HS-5 (cell line): Measurements from ENCODE around the gene CLASRP.

ENCODE experiments used
- DNase-seq: peaks from one replicate; pipeline ENCODE4 v3.0.0-alpha.2; 2012; ENCODE audit warnings: low read depth

CLASRP gene

DNA sequence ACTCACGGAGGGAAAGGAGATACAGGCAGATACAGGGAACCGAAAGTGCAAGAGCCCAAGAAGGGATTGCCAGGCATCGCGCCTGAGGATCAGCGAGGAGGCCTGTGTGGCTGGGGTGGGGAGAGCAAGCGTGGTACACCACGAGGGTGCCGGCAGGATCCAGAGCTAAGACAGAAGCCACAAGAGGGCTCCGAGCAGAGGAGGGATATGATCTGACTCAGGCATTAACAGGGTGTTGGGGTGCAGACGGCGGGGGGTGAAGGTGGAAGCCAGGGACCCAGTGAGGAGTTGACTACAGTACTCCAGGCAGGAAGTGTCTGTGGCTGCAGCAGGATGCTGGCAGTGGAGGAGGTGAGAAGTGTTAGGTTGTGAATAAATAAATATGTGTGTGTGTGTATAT lies 48.7 kb downstream of the CLASRP start:
- no peak for DNase-seq

DNA sequence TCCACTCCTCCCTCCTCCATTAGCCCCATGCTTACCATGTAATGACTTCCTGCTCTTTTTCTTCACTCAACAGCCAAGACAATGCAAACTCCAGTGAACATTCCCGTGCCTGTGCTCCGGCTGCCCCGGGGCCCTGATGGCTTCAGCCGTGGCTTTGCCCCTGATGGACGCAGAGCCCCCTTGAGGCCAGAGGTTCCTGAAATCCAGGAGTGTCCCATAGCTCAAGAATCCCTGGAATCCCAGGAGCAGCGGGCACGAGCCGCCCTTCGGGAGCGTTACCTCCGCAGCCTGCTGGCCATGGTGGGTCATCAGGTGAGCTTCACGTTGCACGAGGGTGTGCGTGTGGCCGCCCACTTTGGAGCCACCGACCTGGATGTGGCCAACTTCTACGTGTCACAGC lies 51.2 kb downstream of the CLASRP start:
- DNase-seq = no peak

DNA sequence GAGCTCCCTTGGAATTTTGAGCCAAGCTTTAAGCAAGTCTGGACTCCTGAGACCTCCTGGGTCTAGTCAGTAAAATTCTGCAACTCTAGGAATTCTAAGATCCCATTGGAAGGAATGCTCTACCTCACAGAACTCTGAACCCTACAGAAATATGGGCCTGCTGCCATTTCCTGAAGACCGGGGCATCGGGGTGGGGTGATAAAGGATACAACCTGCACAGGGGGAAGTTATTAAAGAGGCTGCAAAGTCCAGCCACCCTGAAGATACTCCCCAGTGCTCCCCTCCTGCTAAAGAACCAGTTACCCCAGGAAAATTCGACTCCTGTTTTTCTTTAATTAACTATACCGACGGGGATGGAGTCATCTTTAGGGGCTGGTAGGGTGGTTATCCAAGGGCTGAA lies 51.8 kb downstream of the CLASRP start:
- no peak for DNase-seq

DNA sequence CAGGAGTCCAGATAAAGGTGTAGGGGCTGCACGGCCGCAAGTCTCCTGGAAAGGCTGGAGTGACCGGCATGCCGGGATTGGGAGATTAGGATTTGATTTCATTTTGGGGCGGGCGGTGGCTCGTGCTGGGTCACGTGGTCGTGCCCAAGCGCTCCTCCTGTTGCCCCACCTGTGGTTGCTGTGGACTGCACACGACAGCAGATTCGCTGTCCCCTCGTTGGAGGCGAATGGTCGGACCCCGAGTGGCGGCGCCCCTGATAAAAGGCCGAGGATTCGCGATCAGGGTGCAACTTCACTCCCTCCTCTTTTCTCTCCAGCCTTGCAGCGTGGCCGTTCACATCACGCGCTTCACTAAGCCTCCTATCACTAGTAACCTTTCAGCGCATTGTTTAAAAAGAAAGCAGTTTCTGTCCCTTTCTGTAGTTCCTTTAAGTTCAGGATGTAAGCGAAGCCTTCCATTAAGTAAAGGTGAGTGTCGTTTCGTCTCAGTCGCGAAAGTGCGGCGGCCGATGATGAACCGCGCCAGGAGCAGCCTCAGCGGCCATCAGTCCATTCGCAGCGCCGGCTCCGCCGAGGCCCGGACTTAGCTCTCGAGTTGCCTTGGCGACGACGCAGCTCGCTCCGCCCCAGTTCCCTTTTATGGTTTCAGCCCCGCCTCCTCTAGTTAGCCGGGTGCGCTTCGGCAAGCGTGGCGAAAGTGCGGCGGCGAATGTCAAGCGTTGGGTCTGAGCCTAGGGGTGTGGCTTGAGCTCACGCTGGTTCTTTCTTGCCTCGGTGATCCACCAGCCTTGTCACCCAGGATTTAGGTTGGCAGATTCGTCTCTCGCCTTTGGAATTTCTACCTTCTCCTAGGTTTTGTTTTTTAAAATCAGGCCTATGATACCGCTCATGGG lies 52.4 kb downstream of the CLASRP start:
- no peak for DNase-seq

DNA sequence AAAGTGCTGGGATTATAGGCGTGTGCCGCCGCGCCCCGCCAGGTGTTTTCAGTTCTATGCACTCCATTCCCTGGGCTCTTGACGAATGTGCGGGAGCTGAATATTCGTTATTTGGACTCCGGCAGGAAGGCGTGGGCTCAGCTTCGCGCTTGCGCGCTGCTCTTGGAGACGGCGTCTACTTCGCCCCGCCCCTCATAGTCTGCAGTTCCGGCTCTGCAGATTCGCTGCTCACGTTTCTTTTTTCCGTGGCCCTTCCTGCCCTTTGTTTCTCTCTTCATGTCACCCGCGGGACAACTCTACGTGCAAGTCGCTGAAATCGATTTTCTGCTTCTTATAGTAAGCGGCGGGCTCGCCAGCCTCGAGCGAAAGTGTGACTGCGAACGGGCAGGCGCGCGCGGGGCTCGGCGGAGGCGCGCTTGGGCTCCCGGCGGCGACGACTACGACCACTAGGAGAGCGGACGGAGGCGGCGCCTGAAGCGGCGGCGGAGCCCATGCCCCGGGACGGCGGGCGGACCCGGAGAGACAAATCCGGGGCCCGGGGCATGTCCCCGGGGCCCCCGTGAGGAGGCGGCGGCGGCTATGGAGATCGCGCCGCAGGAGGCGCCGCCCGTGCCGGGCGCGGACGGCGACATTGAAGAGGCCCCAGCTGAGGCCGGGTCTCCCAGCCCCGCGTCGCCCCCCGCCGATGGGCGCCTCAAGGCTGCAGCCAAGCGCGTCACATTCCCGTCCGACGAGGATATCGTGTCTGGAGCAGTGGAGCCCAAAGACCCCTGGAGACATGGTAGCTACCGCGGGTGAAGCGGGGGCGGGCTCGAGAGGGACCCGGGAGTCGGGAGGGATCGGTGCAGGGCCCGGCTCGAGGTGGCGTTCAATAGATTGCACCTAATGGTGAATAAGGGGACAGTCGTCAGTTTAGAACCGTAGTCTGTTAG lies 54.2 kb downstream of the CLASRP start, which contains the start of gene PPP1R37:
Gene PPP1R37 (plus strand): TSS at position 433 of the 932 bp plus-strand sequence. CDS start 147 bp downstream, at position 580.
- DNase-seq = peak; percentile 88

DNA sequence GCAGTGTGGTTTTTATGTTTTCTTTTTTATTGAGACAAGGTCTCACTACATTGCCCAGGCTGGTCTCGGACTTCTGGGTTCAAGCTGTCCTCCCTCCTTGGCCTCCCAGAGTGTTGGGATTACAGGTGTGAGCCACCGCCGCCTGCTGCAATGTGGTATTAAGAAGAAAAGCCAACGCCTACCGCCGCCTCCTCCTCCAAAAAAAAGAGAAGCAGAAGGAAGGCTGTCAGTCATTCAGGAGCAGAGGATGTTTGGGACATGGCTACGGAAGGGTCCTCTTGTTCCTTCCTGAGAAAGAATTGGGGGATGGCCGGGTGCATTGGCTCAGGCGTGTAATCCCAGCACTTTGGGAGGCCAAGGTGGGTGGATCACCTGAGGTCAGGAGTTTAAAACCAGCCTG lies 55.3 kb downstream of the CLASRP start:
- DNase-seq = no peak

DNA sequence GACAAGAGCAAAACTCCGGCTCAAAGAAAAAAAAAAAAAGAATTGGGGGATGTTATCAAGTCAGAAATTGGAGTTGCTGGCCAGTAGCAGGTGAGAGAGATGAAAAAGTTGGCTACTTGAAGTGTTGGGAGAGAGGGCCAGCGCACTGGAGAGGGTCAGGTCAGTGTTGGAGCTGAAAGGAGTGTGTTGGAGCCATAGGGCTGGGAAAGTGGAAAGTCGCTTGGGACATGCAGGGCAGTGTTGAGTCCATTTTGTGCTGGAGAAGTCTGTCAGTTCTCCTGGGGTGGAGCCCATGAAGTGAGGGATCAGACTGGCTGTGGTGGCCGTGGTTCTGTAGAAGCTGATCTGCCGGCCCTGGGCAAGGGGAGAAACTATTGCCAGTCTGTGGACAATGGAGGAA lies 55.9 kb downstream of the CLASRP start:
- no peak for DNase-seq

DNA sequence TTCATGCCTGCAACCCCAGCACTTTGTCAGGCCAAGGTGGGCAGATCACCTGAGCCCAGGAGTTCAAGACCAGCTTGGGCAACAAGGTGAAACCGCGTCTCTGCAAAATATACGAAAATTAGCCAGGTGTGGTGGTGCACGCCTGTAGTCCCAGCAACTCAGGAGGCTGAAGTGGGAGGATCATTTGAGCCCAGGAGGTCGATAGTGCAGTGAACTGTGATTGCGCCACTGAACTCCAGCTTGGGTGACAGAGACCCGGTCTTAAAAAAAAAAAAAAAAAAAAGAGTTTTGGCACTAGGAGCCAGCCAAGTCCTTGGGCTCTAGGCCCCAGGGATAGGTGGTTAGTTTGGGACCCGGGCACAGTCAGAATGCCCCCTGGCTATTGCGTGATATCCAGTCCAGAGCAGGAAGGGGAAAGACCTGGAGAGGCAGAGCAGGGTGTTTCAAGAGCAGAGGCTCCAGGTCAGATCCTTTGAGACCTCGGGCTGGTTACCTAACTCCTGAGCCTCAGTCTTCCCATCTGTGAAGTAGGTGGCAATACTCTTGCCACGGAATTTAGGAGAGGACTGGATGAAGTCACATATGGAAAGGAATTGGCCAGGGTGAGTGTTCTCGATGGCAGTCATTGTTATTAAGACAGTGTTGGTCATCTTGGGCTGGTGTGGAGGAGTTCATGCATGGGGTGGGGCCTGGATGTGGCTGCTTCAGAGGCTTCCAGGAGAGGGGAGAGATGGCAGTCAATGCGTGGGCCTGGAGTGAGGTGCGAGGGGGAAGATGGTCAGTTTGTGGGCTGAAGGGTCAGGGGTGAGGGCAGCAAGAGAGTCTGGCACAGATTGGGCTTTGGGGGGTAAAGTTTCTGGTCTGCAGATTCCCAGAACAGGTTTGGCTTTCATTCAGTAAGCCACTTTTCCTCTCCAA lies 56.9 kb downstream of the CLASRP start:
- no peak for DNase-seq

DNA sequence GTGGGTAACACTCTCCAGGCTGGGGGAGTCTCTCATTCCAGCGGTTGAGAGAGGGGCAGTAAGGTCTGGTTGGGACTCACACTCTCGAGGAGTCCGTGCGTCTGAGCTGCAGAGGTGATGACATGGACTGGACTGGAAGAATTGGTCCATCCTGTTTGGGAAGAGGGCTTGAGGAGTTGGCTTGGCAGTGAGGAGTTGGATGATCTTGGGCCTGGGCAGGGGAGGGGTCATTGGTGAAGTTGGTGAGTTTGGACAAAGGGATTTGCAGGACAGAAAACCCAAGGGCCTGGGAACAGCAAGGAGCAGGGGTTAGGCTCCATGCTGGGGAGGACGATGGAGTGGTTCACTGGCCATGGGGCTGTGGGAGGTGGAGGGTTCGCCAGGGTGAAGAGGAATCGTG lies 57.9 kb downstream of the CLASRP start:
- DNase-seq = no peak

DNA sequence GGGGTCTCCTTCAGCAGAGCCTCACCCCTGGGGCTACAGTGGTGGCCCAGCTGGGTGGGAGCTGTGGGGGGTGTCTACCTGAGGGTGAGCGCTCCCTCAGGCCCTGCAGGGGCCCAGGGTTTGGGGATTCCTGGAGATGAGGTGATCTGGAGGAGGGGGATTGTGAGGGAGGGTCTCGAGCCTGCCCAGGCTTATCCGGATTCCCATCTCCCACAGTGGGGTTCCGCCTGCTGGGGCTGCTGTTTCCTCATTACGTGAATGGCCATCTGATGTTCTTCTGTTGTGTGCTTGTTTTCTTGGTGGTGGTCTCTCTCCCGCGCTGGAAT lies 58.6 kb downstream of the CLASRP start:
- DNase-seq = no peak

DNA sequence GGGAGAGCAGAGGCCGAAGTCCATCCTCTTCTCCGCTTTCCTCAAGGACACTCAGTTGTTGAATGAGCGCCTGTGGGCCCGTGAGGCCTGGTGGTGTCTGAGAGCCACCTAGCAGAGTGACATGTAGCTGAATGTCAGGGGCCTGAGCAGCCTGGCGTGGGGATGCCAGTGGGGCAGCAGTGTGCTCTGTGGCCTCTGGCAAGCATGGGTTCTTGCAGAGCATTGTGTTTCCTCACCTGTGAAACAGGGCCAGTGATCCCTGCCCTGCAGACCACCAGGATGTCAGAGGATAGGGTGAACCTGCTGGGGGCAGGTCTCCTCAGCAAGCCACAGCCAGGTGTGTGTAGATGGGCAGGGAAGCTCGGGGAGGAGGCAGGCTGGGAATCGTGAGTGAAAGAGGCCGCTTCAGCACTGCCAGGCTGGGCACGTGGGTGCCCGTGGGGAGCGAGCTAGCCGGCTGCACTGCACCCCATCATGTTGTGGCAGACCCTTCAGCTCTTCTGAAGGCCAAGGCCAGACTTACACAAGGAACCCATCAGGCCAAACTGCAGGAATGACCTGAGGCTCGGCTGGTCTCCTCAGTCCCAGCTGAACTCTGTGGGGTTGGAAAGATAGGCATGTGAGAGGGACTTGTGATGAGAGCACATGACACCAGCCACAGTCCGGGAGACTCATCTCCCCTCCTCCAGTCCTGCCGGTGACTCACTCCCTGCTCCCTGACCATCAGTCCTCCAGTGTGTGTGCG lies 59.1 kb downstream of the CLASRP start:
- peak; percentile 84 for DNase-seq

DNA sequence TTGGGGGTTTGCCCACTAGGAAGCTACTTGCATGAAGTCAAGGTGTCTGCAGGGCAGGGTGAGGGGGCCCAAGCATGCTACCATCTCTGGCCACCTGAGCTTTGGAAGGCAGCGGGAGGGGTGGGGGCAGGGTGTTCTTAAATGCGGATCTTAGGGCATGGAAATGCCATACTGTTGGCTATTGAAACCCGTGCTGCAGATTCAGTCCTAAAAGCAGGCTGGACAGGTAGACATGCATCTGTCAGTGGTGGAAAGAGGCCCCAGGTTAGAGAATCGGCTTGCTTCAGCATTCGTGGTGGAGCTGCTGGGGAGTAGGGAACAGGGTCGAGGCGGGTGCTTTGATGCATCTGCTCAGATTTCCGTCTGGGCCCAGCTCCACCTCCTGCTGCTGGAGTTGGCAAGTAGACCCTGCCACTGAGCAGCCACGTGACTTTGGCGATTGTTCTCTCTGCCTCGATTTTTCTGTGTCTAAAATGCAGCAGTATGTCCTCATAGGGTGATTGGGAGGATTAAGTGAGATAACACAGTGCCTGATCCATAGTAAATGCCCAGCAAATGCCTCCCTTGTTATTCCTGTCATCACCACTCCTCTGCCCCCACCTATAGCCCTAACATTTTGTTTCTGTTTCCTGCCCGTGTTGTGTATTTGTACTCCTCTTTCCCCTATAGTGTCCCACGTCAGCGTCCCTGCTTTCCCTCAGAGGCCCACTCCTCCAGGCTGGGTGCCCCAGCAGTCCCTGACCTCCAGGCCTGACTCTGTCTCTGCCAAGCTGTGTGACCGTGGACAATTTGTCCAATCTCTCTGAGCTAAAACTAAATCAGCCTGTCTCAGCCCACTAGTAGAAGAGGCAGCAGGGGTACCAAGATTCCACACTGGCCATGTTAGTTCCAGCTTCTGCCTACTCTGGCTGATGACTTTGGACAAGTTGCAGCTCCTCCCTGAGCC lies 59.9 kb downstream of the CLASRP start:
- DNase-seq = no peak

DNA sequence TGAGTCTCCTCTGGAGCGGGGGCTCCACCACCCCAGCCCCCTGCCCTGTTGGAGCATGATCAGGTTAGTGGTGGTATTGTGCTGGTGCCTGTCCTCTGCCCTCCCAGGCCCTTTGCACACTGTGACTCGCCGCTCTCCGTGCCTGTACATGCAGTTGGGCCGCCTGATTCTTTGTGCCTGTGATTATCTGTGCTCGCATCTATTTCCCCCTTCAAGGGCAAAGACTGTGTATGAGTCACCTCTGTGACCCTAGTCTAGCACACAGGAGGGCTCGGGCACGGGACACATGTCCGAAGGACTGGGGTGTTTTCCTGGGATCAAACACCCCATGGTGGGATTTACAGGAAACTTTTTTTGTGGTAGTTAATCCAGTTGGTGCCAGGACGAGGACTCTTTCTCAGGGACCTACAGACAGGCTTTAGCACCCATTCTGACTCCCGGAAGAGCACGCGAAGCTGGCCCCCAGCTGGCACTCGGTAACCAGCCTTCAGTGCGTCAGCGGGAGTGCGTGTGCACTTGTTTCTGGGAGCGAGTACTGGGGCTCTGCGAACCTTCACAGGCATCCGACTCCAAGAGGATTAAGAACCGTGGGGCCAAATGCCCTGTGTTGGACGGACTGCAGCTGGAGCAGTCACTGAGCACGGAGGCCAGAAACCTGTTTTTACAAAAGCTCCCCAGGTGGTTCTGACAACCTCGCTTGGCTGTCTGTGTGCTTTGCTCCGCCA lies 60.8 kb downstream of the CLASRP start:
- no peak for DNase-seq

DNA sequence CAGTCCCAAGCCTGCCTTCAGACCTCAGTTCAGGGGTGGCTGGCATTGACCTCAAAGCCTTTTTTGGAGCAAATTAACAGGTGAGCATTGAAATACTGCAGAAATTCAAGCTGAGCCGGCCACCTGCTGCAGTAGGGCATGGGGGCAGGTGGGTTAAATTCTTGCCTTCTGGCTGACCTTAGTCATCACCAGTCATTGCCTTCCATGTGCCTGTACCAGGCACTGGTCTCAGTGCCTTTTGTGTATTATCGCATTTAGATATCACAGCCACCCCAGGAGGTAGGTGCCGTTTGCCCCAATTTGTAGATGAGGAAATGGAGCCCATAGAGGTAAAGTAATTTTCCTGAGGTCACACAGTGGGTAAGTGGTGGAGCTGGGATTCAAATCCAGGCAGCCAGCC lies 61.4 kb downstream of the CLASRP start:
- DNase-seq = no peak

DNA sequence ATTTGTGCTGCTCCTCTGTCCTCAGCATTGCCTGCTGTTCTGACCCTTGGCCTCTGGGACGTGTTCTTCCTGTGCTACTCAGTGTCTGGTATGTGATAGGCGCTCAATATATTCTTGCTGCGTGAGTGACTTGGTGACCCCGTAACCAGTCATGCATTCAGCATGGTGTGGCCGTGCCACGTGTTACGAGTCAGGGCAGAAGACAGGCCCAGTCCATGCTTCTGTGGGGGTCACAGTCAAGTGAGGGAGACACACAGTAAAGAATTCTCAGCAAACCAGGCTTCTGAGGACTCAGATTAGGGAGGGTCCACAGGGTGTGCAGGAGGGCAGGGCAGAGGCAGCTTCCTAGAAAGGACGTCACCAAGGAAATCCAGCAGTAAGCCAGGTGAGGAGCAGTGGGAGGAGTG lies 62.0 kb downstream of the CLASRP start:
- DNase-seq = no peak

DNA sequence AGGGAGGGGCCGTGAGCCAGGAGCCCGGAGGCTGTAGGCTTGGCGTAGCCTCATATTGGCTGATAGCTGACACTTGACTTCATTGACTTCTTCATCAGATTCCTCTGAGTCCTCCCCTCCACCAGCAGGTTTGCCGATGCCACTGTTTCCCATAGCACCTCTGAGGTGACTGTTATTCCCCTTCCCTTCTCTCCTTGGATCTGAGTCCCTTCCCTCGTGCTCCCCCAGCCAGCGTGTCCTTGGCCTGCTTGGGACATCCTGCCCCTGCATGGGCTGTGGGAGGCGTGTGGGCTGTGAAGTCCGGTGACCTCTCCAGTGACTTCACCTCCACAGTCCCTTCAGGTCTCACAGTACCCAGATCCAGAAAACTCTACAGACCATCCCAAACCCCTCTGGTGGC lies 63.0 kb downstream of the CLASRP start:
- no peak for DNase-seq

DNA sequence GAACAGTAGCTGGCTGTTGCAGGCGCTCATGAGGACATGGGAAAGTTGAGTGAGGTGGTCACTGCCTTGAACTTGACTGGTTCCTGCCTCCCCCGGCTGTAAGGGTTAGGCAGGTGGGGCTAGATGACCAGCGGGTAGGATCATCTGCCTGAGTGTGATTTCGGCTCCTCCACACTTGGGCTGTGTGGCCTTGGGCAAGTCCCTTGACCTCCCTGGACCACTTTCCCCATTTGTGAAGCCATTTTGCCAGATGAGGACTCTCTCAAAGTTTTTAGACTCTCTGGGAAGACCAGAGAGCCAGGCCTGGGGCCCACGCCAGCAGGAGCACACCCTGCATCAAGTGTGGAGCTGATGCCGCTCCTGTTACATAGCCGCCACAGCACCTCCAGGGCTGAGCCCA lies 63.6 kb downstream of the CLASRP start:
- DNase-seq = no peak

DNA sequence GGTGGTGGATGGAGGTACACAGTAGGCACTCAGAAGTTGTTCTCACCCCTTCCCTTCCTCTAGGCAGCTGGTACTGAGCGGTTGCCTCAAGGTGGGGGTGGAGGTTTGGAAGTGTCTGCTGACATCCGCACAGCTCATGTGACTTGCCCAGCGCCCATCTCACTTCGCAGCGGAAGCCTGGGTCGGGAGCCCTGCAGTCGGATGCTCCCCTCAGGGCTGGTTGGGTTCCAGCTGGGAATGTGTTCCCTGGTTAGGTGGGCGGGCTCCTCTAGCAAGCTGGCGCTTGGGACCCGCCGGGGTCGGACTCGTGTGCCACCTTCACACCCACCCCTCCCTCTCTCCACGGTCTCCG lies 64.3 kb downstream of the CLASRP start:
- DNase-seq = no peak

DNA sequence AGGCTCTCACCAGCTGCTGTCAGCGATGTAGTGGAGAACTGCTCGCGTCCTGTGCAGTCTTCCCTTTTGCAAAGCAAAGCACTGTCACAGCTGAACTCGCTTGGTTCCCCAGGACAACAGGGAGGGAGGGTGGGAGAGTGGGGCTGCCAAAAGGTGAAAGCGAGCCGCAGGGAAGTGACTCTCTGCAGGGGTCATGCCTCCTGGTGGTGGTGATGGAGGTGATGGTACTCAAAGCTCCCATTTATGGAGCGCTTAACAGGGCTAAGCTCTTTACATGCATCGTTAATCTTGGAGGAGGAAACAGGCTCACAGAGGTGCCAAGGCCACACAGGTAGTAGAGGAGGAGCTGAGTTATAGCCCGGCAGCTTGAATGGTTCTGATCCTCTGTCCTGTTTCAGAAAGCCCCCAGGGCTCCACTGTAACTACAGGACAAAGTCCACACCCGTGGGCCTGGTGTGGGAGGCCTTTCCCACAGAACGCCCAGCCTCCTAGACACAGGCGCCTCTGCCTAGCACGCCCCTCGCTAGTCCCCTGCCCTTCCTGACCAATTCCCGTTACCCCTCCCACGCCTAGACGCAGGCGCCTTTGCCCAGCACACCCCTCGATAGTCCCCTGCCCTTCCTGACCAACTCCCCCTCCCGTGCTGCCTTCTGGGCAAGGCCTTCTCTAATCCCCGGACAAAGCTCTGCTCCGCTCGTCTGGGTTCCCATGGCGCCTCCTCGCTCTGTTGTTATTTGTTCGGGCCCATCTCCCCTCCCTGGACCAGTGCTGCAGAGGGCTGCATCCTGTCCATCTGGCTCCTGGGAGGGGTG lies 64.9 kb downstream of the CLASRP start:
- no peak for DNase-seq
